Mesothelial cell of epicardium (in vitro differentiated cells): ENCODE data around the gene U2AF1L4. TPM values are rescaled to one million over a fixed set of nuclear protein-coding genes. Genes with fewer than 3 reads are reported as not detected.

Experiments
- DNase-seq, 2 experiments: peaks; one replicate each; pipeline ENCODE4 v3.0.0; 2021; ENCODE audit warnings: low spot score in 2 of 2; ENCODE audit not compliant: unreplicated experiment in 2 of 2
- H3K27ac Mint-ChIP-seq: 2 replicates; pipeline ENCODE4 v1.8.0; 2021; ENCODE audit warnings: mixed read lengths
- H3K27me3 Mint-ChIP-seq: 2 replicates; pipeline ENCODE4 v1.8.0; 2021; ENCODE audit warnings: low read depth, mixed read lengths
- H3K36me3 Mint-ChIP-seq: 2 replicates; pipeline ENCODE4 v1.8.0; 2021; ENCODE audit warnings: mixed read lengths
- H3K4me1 Mint-ChIP-seq: 2 replicates; pipeline ENCODE4 v1.8.0; 2021; ENCODE audit warnings: mixed read lengths
- H3K4me3 Mint-ChIP-seq: 2 replicates; pipeline ENCODE4 v1.8.0; 2021; ENCODE audit warnings: mild to moderate bottlenecking, moderate library complexity, mixed read lengths
- H3K9me3 Mint-ChIP-seq: 2 replicates; pipeline ENCODE4 v1.8.0; 2021; ENCODE audit warnings: mixed read lengths
- CTCF ChIP-seq: fragments of 200-600 bp; sonication (generic); IDR thresholded peaks from one replicate; pipeline ENCODE4 v1.5.0; 2021; ENCODE audit warnings: antibody characterized with exemption; ENCODE audit not compliant: unreplicated experiment
- total RNA-seq: library from RNA; stranded (reverse); gene quantifications from 3 replicates; pipeline ENCODE4 v1.2.1, GENCODE V29; 2021

The U2AF1L4 gene
- total RNA-seq, 1 donor from 2014 or later = 42.5 TPM

GRCh38 chr19:35746531-35746930, 1.3 kb upstream of the U2AF1L4 start:
- no peaks in the 10 kb centered on the region for H3K9me3 Mint-ChIP-seq
- DNase-seq = no peak
- peaks cover 43% of the 10 kb centered on the region for H3K4me1 Mint-ChIP-seq
- peak overlapping the region; percentile 100 for H3K27ac Mint-ChIP-seq
- H3K4me3 Mint-ChIP-seq = peak overlapping the region; percentile 99
- no peaks in the 10 kb centered on the region for H3K27me3 Mint-ChIP-seq
- H3K36me3 Mint-ChIP-seq = peaks cover 4% of the 10 kb centered on the region
- no peak for TF ChIP-seq CTCF

GRCh38 chr19:35746087-35746462, 857 bp upstream of the U2AF1L4 start:
- Mint-ChIP-seq H3K27ac (peak overlapping the region; percentile 100), H3K36me3 (peaks cover 4% of the 10 kb centered on the region), H3K4me1 (peaks cover 43% of the 10 kb centered on the region), H3K4me3 (peak overlapping the region; percentile 99), H3K27me3 (no peaks in the 10 kb centered on the region), H3K9me3 (no peaks in the 10 kb centered on the region)
- no peak for TF ChIP-seq CTCF
- DNase-seq = no peak

GRCh38 chr19:35744430-35745327, 539 bp downstream of the U2AF1L4 start:
- H3K4me1 Mint-ChIP-seq = peaks cover 41% of the 10 kb centered on the region
- no peaks in the 10 kb centered on the region for H3K27me3 Mint-ChIP-seq
- DNase-seq = peak; percentile 82 to 92
- TF ChIP-seq CTCF = peak; percentile 36
- peaks cover 4% of the 10 kb centered on the region for H3K36me3 Mint-ChIP-seq
- no peaks in the 10 kb centered on the region for H3K9me3 Mint-ChIP-seq
- H3K27ac Mint-ChIP-seq = peak overlapping the region; percentile 100
- peak overlapping the region; percentile 99 for H3K4me3 Mint-ChIP-seq

- H3K4me1 Mint-ChIP-seq = peaks cover 37% of the 10 kb centered on the region
- H3K9me3 Mint-ChIP-seq = no peaks in the 10 kb centered on the region
- peak overlapping the region; percentile 99 for H3K4me3 Mint-ChIP-seq
- H3K36me3 Mint-ChIP-seq = peaks cover 5% of the 10 kb centered on the region
- TF ChIP-seq CTCF = no peak
- H3K27me3 Mint-ChIP-seq = no peaks in the 10 kb centered on the region
- H3K27ac Mint-ChIP-seq = peak overlapping the region; percentile 41
- DNase-seq = no peak
These were observed 1.4 kb downstream of the U2AF1L4 start for GRCh38 chr19:35743640-35744429.

- no peak for TF ChIP-seq CTCF
- H3K36me3 Mint-ChIP-seq = peaks cover 11% of the 10 kb centered on the region
- H3K4me3 Mint-ChIP-seq = peak within 1 kb of the TSS; percentile 26
- H3K27me3 Mint-ChIP-seq = no peaks in the 10 kb centered on the region
- H3K27ac Mint-ChIP-seq = peak within 1 kb of the TSS; percentile 43
- no peaks in the 10 kb centered on the region for H3K9me3 Mint-ChIP-seq
- no peak for DNase-seq
- H3K4me1 Mint-ChIP-seq = peaks cover 26% of the 10 kb centered on the region
These were observed 3.0 kb downstream of the U2AF1L4 start, which contains the start of gene IGFLR1 for GRCh38 chr19:35742121-35742724. TSS of gene IGFLR1 (minus strand) at chr19:35742452. CDS start at chr19:35741180, 1,272 bp downstream.
